Stimulated activated CD8-positive, alpha-beta memory T cell treated with anti-CD3 and anti-CD28 coated beads, Interleukin-4, amount 100 ng/mL, for 48 hours (primary cell): Measurements from ENCODE around the gene NDRG3.
A peak's percentile ranks its signal among the peaks of the same experiment; 100 is the strongest.

Experiments used
- DNase-seq: peaks from one replicate; pipeline ENCODE4 v3.0.0-alpha.2; 2020

Gene NDRG3

DNA sequence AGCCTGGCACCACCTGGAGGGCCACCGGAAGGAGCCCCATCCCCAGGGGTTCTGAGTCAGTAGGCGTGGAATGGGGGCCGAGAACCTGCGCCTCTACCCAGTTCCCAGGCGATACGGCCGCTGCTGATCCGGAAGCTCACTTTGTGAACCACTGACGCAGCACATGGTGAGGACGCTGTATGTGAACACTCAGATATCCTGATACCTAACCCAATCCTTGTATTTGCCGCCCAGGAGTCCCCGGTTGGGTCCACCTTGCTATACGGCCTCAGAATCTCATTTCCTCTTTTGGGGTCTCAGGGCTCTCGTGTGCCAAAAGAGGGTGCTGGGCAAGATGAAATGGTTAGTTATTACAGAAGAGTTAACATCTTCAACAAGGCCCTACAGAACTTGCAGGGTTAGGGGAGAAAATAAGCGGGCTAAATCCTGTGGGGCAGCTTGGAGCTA is 140.9 kb downstream of the NDRG3 start:
- DNase-seq, result peak; percentile 65
